Peyer's patch (tissue), 4 donors: ENCODE measurements around the gene GZF1.
"Not testable (repeated sequence)": the region's sequence is repeated elsewhere in the genome, so short reads cannot be mapped to it uniquely, and the experiment has no call there.

Source experiments
- POLR2A ChIP-seq, 2 donors: fragments of 450-650 bp; IDR thresholded peaks; one replicate each; pipeline ENCODE4 v1.5.1; 2017; ENCODE audit warnings: antibody characterized with exemption in 2 of 2, mild to moderate bottlenecking in 2 of 2, moderate library complexity in 2 of 2
- TF ChIP-seq, protein P1 (sequence below), 6 experiments: fragments of 450-650 bp in 4 of 6; fragments of 200-600 bp in 2 of 6; sonication (generic) in 1 of 6; IDR thresholded peaks; one replicate each; pipeline ENCODE4 v1.5.1; 2017 to 2019; ENCODE audit warnings: antibody characterized with exemption in 6 of 6, mild to moderate bottlenecking in 3 of 6, moderate library complexity in 1 of 6

- TF ChIP-seq, protein P1, sequence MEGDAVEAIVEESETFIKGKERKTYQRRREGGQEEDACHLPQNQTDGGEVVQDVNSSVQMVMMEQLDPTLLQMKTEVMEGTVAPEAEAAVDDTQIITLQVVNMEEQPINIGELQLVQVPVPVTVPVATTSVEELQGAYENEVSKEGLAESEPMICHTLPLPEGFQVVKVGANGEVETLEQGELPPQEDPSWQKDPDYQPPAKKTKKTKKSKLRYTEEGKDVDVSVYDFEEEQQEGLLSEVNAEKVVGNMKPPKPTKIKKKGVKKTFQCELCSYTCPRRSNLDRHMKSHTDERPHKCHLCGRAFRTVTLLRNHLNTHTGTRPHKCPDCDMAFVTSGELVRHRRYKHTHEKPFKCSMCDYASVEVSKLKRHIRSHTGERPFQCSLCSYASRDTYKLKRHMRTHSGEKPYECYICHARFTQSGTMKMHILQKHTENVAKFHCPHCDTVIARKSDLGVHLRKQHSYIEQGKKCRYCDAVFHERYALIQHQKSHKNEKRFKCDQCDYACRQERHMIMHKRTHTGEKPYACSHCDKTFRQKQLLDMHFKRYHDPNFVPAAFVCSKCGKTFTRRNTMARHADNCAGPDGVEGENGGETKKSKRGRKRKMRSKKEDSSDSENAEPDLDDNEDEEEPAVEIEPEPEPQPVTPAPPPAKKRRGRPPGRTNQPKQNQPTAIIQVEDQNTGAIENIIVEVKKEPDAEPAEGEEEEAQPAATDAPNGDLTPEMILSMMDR (IDR thresholded peaks at IDR 0.05) = not testable (repeated sequence)
- not testable (repeated sequence) for TF ChIP-seq POLR2A (IDR thresholded peaks at IDR 0.05)
These were observed 13.5 kb upstream of the GZF1 start for GRCh38 chr20:23348510-23348909.
